H9 (cell line): ENCODE data around the gene KCNK5. TPM values are rescaled to one million over a fixed set of nuclear protein-coding genes. Genes with fewer than 3 reads are reported as not detected.

Experiments used
- DNase-seq: peaks from one replicate; pipeline ENCODE4 v3.0.0-alpha.2; 2017
- H2AFZ ChIP-seq: one replicate; pipeline ENCODE4 v1.6.1; 2013; ENCODE audit warnings: mild to moderate bottlenecking, low read length, control low read depth, moderate library complexity
- H2AK5ac ChIP-seq: 2 replicates; pipeline ENCODE4 v1.6.1; 2013; ENCODE audit warnings: low read length, control low read depth, mixed read lengths; ENCODE audit not compliant: insufficient read length
- H2BK120ac ChIP-seq: one replicate; pipeline ENCODE4 v1.6.1; 2013; ENCODE audit warnings: low read depth, mild to moderate bottlenecking, low read length, control low read depth, inconsistent platforms; ENCODE audit not compliant: poor library complexity, severe bottlenecking
- H2BK12ac ChIP-seq: 2 replicates; pipeline ENCODE4 v1.6.1; 2013; ENCODE audit warnings: low read length, control low read depth, mixed read lengths, low read depth; ENCODE audit not compliant: insufficient read length
- H2BK15ac ChIP-seq: 2 replicates; pipeline ENCODE4 v1.6.1; 2013; ENCODE audit warnings: low read depth, low read length, control low read depth
- H2BK20ac ChIP-seq: one replicate; pipeline ENCODE4 v1.6.1; 2013; ENCODE audit warnings: low read depth, mild to moderate bottlenecking, low read length, control low read depth, inconsistent platforms; ENCODE audit not compliant: poor library complexity, severe bottlenecking
- H2BK5ac ChIP-seq: 2 replicates; pipeline ENCODE4 v1.6.1; 2013; ENCODE audit warnings: low read length, control low read depth, mixed read lengths; ENCODE audit not compliant: insufficient read length
- H3K14ac ChIP-seq: 2 replicates; pipeline ENCODE4 v1.6.1; 2013; ENCODE audit warnings: low read length, control low read depth; ENCODE audit not compliant: insufficient read depth
- H3K18ac ChIP-seq: 2 replicates; pipeline ENCODE4 v1.6.1; 2013; ENCODE audit warnings: low read depth, mild to moderate bottlenecking, mixed read lengths, low read length, control low read depth; ENCODE audit not compliant: insufficient read length
- H3K23ac ChIP-seq: 2 replicates; pipeline ENCODE4 v1.6.1; 2013; ENCODE audit warnings: low read length, control low read depth, mixed read lengths, low read depth; ENCODE audit not compliant: insufficient read length
- H3K23me2 ChIP-seq: 2 replicates; pipeline ENCODE4 v1.6.1; 2013; ENCODE audit warnings: low read depth, mild to moderate bottlenecking, mixed read lengths, low read length, control low read depth; ENCODE audit not compliant: insufficient read length, poor library complexity, severe bottlenecking
- H3K27ac ChIP-seq: 2 replicates; pipeline ENCODE4 v1.5.1; 2013; ENCODE audit warnings: low read length, control low read depth, mixed read lengths, low read depth; ENCODE audit not compliant: insufficient read length
- H3K27me3 ChIP-seq: 2 replicates; pipeline ENCODE4 v1.6.1; 2013; ENCODE audit warnings: low read length, control low read depth, inconsistent platforms; ENCODE audit not compliant: insufficient read depth
- H3K4ac ChIP-seq: 2 replicates; pipeline ENCODE4 v1.6.1; 2013; ENCODE audit warnings: low read depth, mild to moderate bottlenecking, control low read depth, inconsistent platforms, low read length, moderate library complexity
- H3K4me1 ChIP-seq: 2 replicates; pipeline ENCODE4 v1.6.1; 2013; ENCODE audit warnings: low read length, control low read depth, inconsistent platforms; ENCODE audit not compliant: insufficient read depth
- H3K4me2 ChIP-seq: 2 replicates; pipeline ENCODE4 v1.6.1; 2013; ENCODE audit warnings: low read length, control low read depth, mixed read lengths; ENCODE audit not compliant: insufficient read length, insufficient read depth
- H3K56ac ChIP-seq: 2 replicates; pipeline ENCODE4 v1.6.1; 2013; ENCODE audit warnings: low read depth, mild to moderate bottlenecking, mixed read lengths, low read length, control low read depth; ENCODE audit not compliant: insufficient read length
- H3K79me1 ChIP-seq: 2 replicates; pipeline ENCODE4 v1.6.1; 2013; ENCODE audit warnings: low read depth, mild to moderate bottlenecking, moderate library complexity, low read length, control low read depth, inconsistent platforms; ENCODE audit not compliant: insufficient read depth, poor library complexity, severe bottlenecking
- H3K79me2 ChIP-seq: 2 replicates; pipeline ENCODE4 v1.6.1; 2013; ENCODE audit warnings: low read length, control low read depth, inconsistent platforms; ENCODE audit not compliant: insufficient read depth
- H3K9ac ChIP-seq: 2 replicates; pipeline ENCODE4 v1.6.1; 2013; ENCODE audit warnings: low read length, control low read depth, mixed read lengths; ENCODE audit not compliant: insufficient read length; ENCODE audit errors: extremely low read depth
- H3K9me3 ChIP-seq: one replicate; pipeline ENCODE4 v1.6.1; 2013; ENCODE audit warnings: low read depth, low read length, inconsistent platforms; ENCODE audit not compliant: control insufficient read depth
- H3T11ph ChIP-seq: one replicate; pipeline ENCODE4 v1.6.1; 2013; ENCODE audit warnings: mild to moderate bottlenecking, low read length, control low read depth, inconsistent platforms
- H4K20me1 ChIP-seq: one replicate; pipeline ENCODE4 v1.6.1; 2013; ENCODE audit not compliant: control insufficient read depth, insufficient read length, insufficient read depth
- H4K5ac ChIP-seq: 2 replicates; pipeline ENCODE4 v1.6.1; 2013; ENCODE audit warnings: low read depth, mild to moderate bottlenecking, mixed read lengths, low read length, control low read depth; ENCODE audit not compliant: insufficient read length
- H4K8ac ChIP-seq: replicated peaks from 2 replicates; pipeline ENCODE4 v1.6.1; 2013; ENCODE audit warnings: low read length, control low read depth, mixed read lengths, low read depth; ENCODE audit not compliant: insufficient read length
- H4K91ac ChIP-seq: 2 replicates; pipeline ENCODE4 v1.6.1; 2013; ENCODE audit warnings: low read depth, mild to moderate bottlenecking, moderate library complexity, mixed read lengths, low read length, control low read depth; ENCODE audit not compliant: insufficient read length
- H3K27ac Mint-ChIP-seq, 3 experiments: 2 replicates in 2 of 3; 3 replicates in 1 of 3; pipeline ENCODE4 v1.8.0; 2020 to 2021; ENCODE audit warnings: mixed read lengths in 3 of 3, mild to moderate bottlenecking in 1 of 3, moderate library complexity in 1 of 3
- H3K27me3 Mint-ChIP-seq: 2 replicates; pipeline ENCODE4 v1.8.0; 2021; ENCODE audit warnings: low read depth, mild to moderate bottlenecking, moderate library complexity, mixed read lengths
- H3K36me3 Mint-ChIP-seq, 3 experiments: 2 replicates in 2 of 3; 3 replicates in 1 of 3; pipeline ENCODE4 v1.8.0; 2020 to 2021; ENCODE audit warnings: low read depth in 3 of 3, mixed read lengths in 3 of 3; ENCODE audit not compliant: insufficient read depth in 1 of 3
- H3K4me1 Mint-ChIP-seq, 2 experiments: 2 replicates each; pipeline ENCODE4 v1.8.0; 2020; ENCODE audit warnings: mixed read lengths in 2 of 2
- H3K4me3 Mint-ChIP-seq, 2 experiments: 2 replicates in 1 of 2; 3 replicates in 1 of 2; pipeline ENCODE4 v1.8.0; 2020 to 2021; ENCODE audit warnings: mild to moderate bottlenecking in 2 of 2, mixed read lengths in 2 of 2, moderate library complexity in 1 of 2
- H3K9me3 Mint-ChIP-seq, 2 experiments: 2 replicates in 1 of 2; 3 replicates in 1 of 2; pipeline ENCODE4 v1.8.0; 2020; ENCODE audit warnings: mild to moderate bottlenecking in 2 of 2, mixed read lengths in 2 of 2, moderate library complexity in 1 of 2
- WGBS: extraction: QIAGEN DNeasy Blood & Tissue Kit; methylation state at CpG from one replicate; pipeline ENCODE4 v1.1.7; 2013; ENCODE audit warnings: missing lambda C conversion rate, low lambda C conversion rate, mixed read lengths; ENCODE audit not compliant: insufficient read length; ENCODE audit errors: extremely low coverage; 5-methylcytosine and 5-hydroxymethylcytosine counted together
- total RNA-seq: library from RNA; stranded (reverse); gene quantifications from 2 replicates; pipeline ENCODE4 v1.2.1, GENCODE V29; 2021
- TF ChIP-seq, protein P1 (sequence below): fragments of 200-600 bp; sonication (generic); conservative IDR thresholded peaks from 3 replicates; pipeline ENCODE4 v1.8.0; 2021; ENCODE audit warnings: antibody characterized with exemption, mild to moderate bottlenecking

The KCNK5 gene
- total RNA-seq, 1 experiment from 2014 or later = 30.0 TPM

- H3K36me3 Mint-ChIP-seq = peaks cover 50 to 55% (median 53%) of the 10 kb centered on the region in 3 experiments
- no peaks in the 10 kb centered on the region for H4K20me1 ChIP-seq
- H3K23me2 ChIP-seq = no peaks in the 10 kb centered on the region
- H3K9me3 Mint-ChIP-seq = no peaks in the 10 kb centered on the region
- no peak overlapping the region for H4K91ac ChIP-seq
- no CpG with 5 or more reads among the region's 3 CpGs for WGBS
- H4K8ac ChIP-seq = no peak overlapping the region
- H3K4me1 Mint-ChIP-seq = peaks cover 18 to 25% of the 10 kb centered on the region in 2 experiments
- H3K56ac ChIP-seq = no peak overlapping the region
- no peak overlapping the region for H2BK5ac ChIP-seq
- TF ChIP-seq, protein P1, sequence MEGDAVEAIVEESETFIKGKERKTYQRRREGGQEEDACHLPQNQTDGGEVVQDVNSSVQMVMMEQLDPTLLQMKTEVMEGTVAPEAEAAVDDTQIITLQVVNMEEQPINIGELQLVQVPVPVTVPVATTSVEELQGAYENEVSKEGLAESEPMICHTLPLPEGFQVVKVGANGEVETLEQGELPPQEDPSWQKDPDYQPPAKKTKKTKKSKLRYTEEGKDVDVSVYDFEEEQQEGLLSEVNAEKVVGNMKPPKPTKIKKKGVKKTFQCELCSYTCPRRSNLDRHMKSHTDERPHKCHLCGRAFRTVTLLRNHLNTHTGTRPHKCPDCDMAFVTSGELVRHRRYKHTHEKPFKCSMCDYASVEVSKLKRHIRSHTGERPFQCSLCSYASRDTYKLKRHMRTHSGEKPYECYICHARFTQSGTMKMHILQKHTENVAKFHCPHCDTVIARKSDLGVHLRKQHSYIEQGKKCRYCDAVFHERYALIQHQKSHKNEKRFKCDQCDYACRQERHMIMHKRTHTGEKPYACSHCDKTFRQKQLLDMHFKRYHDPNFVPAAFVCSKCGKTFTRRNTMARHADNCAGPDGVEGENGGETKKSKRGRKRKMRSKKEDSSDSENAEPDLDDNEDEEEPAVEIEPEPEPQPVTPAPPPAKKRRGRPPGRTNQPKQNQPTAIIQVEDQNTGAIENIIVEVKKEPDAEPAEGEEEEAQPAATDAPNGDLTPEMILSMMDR = no peak
- no peak overlapping the region; the same call in 1 of the 2 replicates for H3K14ac ChIP-seq
- no peaks in the 10 kb centered on the region for H3K4me1 ChIP-seq
- no peak overlapping the region for H3K27ac Mint-ChIP-seq
- no peak overlapping the region for H4K5ac ChIP-seq
- H3K18ac ChIP-seq = no peak overlapping the region
- no peak overlapping the region for H3K4me2 ChIP-seq
- H2BK12ac ChIP-seq = no peak overlapping the region
- no peak for DNase-seq
- no peak overlapping the region for H3K4ac ChIP-seq
- H2AFZ ChIP-seq = no peak overlapping the region
- H3K9me3 ChIP-seq = no peaks in the 10 kb centered on the region
- no peak overlapping the region for H3K4me3 Mint-ChIP-seq
- H2BK15ac ChIP-seq = no peak overlapping the region
- H3K79me1 ChIP-seq = peaks cover 10% of the 10 kb centered on the region
- no peaks in the 10 kb centered on the region; the same call in 1 of the 2 replicates for H3K79me2 ChIP-seq
- H3K23ac ChIP-seq = no peak overlapping the region
- H3K9ac ChIP-seq = no peak overlapping the region
- H3K27me3 Mint-ChIP-seq = no peaks in the 10 kb centered on the region; the same call in none of the 2 replicates
- H3K27ac ChIP-seq = no peak overlapping the region
- no peak overlapping the region for H2BK20ac ChIP-seq
- H2AK5ac ChIP-seq = no peak overlapping the region
- H3T11ph ChIP-seq = no peak overlapping the region
- no peaks in the 10 kb centered on the region for H3K27me3 ChIP-seq
- H2BK120ac ChIP-seq = no peak overlapping the region
These were observed 33.4 kb downstream of the KCNK5 start for GRCh38 chr6:39195792-39196385.
